H1 (cell line): ENCODE results near the gene PDE6B. TPM values are rescaled to one million over a fixed set of nuclear protein-coding genes. Genes with fewer than 3 reads are reported as not detected.
A peak's percentile ranks its signal among the peaks of the same experiment; 100 is the strongest.

Experiments used
- SIN3A ChIP-seq, 2 experiments: IDR thresholded peaks in 1 of 2; conservative IDR thresholded peaks in 1 of 2; 2 replicates each; pipeline ENCODE4 v1.6.1; 2011 to 2012; ENCODE audit warnings: low read length in 2 of 2, improper control_type of control experiment in 1 of 2, low read depth in 1 of 2, mild to moderate bottlenecking in 1 of 2
- SRF ChIP-seq: IDR thresholded peaks from 2 replicates; pipeline ENCODE4 v1.6.1; 2011; ENCODE audit warnings: mild to moderate bottlenecking, low read depth, low read length, moderate library complexity
- polyA plus RNA-seq, 7 experiments: library from polyadenylated mRNA; depleted of rRNA in 3 of 7; stranded (reverse) in 5 of 7; unstranded in 2 of 7; fragments of >200 nt in 5 of 7; fragments of 200-250 nt in 2 of 7; gene quantifications; 1 replicate in 5 of 7; 2 replicates in 1 of 7; 4 replicates in 1 of 7; pipeline versions ENCODE4 v1.2.1 to v1.2.3, GENCODE V29; 2011 to 2013; ENCODE audit warnings: missing spikeins in 2 of 7, mixed read lengths in 2 of 7
- total RNA-seq: library from RNA; stranded (reverse); fragmentation: NEBNext Ultra II Directional; extraction: Animal tissue kit (Norgen Biotek cat#: 25700); gene quantifications from 2 replicates; pipeline ENCODE4 v1.2.1, GENCODE V29; 2021
- TF ChIP-seq, protein P1 (sequence below): fragments of 300-600 bp; sonication (generic); IDR thresholded peaks from 2 replicates; pipeline ENCODE4 v1.7.1; 2012; ENCODE audit warnings: low read length, moderate library complexity, mild to moderate bottlenecking, inconsistent platforms; ENCODE audit not compliant: insufficient replicate concordance

Gene PDE6B
- total and polyA plus RNA-seq, 2 of the 8 experiments (the other 6 are each of a cell fraction or from before 2014, with no cell fraction given) = 4.1 to 8.4 TPM

DNA sequence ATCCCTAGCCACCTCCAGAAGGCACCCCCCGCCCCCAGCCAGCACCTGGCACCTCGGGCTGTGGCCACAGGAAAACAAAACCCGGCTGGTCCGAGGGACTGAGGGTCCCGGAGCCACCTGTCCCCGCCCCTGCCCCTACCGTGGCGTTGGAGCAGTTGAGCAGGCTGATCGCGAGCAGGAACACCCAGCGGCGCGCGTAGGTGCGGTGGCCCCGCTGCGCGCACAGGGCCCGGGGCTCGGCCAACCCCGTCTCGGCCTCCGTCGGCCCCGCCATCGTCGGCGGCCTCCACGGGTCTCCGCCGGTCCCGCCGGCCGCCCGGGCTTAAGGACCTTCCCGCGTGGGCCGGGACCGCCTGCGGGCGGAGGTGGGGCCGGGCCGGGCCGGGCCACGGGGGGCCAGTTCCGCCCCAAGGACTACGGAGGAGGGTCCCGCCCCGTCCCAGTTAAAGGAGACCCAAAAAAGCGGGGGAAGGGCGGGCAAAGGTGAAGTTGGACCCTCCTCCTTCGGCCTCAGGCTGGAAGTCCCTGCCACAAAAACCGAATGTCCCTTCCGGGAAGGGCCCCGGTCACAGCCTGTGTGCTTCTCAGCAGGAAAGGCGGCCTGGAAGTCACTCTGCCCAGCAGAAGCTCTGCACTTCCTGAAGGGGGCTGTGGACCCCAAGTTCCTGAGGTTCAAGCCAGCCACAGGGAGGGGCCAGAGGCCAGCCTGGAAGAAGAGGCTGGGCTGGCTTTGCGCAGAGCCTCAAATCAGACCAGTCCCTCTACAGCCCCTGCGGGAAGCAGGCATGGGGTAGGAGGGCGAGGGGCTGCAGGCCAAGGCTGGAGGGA is 63.7 kb downstream of the PDE6B start, which contains the start of gene SLC49A3 (continued):
- TF ChIP-seq, protein P1, sequence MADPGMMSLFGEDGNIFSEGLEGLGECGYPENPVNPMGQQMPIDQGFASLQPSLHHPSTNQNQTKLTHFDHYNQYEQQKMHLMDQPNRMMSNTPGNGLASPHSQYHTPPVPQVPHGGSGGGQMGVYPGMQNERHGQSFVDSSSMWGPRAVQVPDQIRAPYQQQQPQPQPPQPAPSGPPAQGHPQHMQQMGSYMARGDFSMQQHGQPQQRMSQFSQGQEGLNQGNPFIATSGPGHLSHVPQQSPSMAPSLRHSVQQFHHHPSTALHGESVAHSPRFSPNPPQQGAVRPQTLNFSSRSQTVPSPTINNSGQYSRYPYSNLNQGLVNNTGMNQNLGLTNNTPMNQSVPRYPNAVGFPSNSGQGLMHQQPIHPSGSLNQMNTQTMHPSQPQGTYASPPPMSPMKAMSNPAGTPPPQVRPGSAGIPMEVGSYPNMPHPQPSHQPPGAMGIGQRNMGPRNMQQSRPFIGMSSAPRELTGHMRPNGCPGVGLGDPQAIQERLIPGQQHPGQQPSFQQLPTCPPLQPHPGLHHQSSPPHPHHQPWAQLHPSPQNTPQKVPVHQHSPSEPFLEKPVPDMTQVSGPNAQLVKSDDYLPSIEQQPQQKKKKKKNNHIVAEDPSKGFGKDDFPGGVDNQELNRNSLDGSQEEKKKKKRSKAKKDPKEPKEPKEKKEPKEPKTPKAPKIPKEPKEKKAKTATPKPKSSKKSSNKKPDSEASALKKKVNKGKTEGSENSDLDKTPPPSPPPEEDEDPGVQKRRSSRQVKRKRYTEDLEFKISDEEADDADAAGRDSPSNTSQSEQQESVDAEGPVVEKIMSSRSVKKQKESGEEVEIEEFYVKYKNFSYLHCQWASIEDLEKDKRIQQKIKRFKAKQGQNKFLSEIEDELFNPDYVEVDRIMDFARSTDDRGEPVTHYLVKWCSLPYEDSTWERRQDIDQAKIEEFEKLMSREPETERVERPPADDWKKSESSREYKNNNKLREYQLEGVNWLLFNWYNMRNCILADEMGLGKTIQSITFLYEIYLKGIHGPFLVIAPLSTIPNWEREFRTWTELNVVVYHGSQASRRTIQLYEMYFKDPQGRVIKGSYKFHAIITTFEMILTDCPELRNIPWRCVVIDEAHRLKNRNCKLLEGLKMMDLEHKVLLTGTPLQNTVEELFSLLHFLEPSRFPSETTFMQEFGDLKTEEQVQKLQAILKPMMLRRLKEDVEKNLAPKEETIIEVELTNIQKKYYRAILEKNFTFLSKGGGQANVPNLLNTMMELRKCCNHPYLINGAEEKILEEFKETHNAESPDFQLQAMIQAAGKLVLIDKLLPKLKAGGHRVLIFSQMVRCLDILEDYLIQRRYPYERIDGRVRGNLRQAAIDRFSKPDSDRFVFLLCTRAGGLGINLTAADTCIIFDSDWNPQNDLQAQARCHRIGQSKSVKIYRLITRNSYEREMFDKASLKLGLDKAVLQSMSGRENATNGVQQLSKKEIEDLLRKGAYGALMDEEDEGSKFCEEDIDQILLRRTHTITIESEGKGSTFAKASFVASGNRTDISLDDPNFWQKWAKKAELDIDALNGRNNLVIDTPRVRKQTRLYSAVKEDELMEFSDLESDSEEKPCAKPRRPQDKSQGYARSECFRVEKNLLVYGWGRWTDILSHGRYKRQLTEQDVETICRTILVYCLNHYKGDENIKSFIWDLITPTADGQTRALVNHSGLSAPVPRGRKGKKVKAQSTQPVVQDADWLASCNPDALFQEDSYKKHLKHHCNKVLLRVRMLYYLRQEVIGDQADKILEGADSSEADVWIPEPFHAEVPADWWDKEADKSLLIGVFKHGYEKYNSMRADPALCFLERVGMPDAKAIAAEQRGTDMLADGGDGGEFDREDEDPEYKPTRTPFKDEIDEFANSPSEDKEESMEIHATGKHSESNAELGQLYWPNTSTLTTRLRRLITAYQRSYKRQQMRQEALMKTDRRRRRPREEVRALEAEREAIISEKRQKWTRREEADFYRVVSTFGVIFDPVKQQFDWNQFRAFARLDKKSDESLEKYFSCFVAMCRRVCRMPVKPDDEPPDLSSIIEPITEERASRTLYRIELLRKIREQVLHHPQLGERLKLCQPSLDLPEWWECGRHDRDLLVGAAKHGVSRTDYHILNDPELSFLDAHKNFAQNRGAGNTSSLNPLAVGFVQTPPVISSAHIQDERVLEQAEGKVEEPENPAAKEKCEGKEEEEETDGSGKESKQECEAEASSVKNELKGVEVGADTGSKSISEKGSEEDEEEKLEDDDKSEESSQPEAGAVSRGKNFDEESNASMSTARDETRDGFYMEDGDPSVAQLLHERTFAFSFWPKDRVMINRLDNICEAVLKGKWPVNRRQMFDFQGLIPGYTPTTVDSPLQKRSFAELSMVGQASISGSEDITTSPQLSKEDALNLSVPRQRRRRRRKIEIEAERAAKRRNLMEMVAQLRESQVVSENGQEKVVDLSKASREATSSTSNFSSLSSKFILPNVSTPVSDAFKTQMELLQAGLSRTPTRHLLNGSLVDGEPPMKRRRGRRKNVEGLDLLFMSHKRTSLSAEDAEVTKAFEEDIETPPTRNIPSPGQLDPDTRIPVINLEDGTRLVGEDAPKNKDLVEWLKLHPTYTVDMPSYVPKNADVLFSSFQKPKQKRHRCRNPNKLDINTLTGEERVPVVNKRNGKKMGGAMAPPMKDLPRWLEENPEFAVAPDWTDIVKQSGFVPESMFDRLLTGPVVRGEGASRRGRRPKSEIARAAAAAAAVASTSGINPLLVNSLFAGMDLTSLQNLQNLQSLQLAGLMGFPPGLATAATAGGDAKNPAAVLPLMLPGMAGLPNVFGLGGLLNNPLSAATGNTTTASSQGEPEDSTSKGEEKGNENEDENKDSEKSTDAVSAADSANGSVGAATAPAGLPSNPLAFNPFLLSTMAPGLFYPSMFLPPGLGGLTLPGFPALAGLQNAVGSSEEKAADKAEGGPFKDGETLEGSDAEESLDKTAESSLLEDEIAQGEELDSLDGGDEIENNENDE = no peak
- TF ChIP-seq SIN3A (conservative IDR thresholded peaks at IDR 0.05 in 1 of 2, IDR thresholded peaks at IDR 0.05 in 1 of 2; ENCODE audit: low read depth in 1 of 2, low read length in 2 of 2) = 0 out of 4 replicates have a peak, but pooled peaks of 1 of the 2 experiments have one; percentile 13
- TF ChIP-seq SRF = no peak
